ENCODE data around the gene PSMD9. TPM values are rescaled to one million over a fixed set of nuclear protein-coding genes. Genes with fewer than 3 reads are reported as not detected.
"Not testable (repeated sequence)": the region's sequence is repeated elsewhere in the genome, so short reads cannot be mapped to it uniquely, and the experiment has no call there.

PSMD9 gene
- total RNA-seq, 2 experiments from 2014 or later, result 89.2 to 142 TPM

GRCh38 chr12:121883315-121883660 lies 5.3 kb upstream of the PSMD9 start:
- ChIA-PET POLR2A (interaction anchor here (0.5 to 1.4 kb wide), 4 partner anchors 9 to 303 kb away, joined by 3 to 4 read pairs (median 4); no protein-coding TSS in a partner anchor), CTCF (ENCODE audit: unreplicated experiment) (no interaction called here)
- Histone ChIP-seq H3K79me2 (ENCODE audit: insufficient read depth, low read depth, low read length) (no peaks in the 10 kb centered on the region), H3K9me3 (ENCODE audit: low read length) (no peaks in the 10 kb centered on the region), H3K27ac (ENCODE audit: low read depth, low read length, poor library complexity, severe bottlenecking) (no peak overlapping the region), H3K4me1 (ENCODE audit: insufficient read depth, low read length, poor library complexity, severe bottlenecking) (peaks cover 10% of the 10 kb centered on the region), H3K4me2 (ENCODE audit: low read length) (no peak overlapping the region), H3K4me3 (ENCODE audit: low read depth, low read length, poor library complexity, severe bottlenecking) (no peak overlapping the region), H3K9me2 (ENCODE audit: insufficient read depth, low read length) (no peaks in the 10 kb centered on the region), H2AFZ (ENCODE audit: low read length) (no peak overlapping the region), H3K36me3 (ENCODE audit: insufficient read depth, low read length) (no peaks in the 10 kb centered on the region), H4K20me1 (ENCODE audit: insufficient read depth, low read length) (no peaks in the 10 kb centered on the region)
- intact Hi-C loops (cut with micrococcal nuclease; ENCODE audit: unreplicated experiment), result no loop called here
- BruUV-seq (replicated peaks), result no TSS peak
- DNase-seq (ENCODE audit: low spot score), result no peak
- TF ChIP-seq CTCF (conservative IDR thresholded peaks at IDR 0.05; ENCODE audit: low read length) (no peak), EZH2phosphoT487 (IDR thresholded peaks at IDR 0.05; ENCODE audit: borderline replicate concordance, low read depth, low read length) (no peak)

- peaks cover 12% of the 10 kb centered on the region for H3K79me2 ChIP-seq (ENCODE audit: insufficient read depth, low read depth, low read length)
- DNase-seq (ENCODE audit: low spot score); H3K36me3 ChIP-seq (ENCODE audit: insufficient read depth, low read length); H3K4me3 ChIP-seq (ENCODE audit: low read depth, low read length, poor library complexity, severe bottlenecking); H3K9me3 ChIP-seq (ENCODE audit: low read length); H4K20me1 ChIP-seq (ENCODE audit: insufficient read depth, low read length); H3K27ac ChIP-seq (ENCODE audit: low read depth, low read length, poor library complexity, severe bottlenecking); H2AFZ ChIP-seq (ENCODE audit: low read length); BruUV-seq (replicated peaks); CTCF ChIA-PET (ENCODE audit: unreplicated experiment); H3K9me2 ChIP-seq (ENCODE audit: insufficient read depth, low read length); H3K4me2 ChIP-seq (ENCODE audit: low read length); POLR2A ChIA-PET: not testable (repeated sequence)
- peaks cover 16% of the 10 kb centered on the region for H3K4me1 ChIP-seq (ENCODE audit: insufficient read depth, low read length, poor library complexity, severe bottlenecking)
- intact Hi-C loops (cut with micrococcal nuclease; ENCODE audit: unreplicated experiment), result loop anchor here (5.0 kb wide), 1 partner anchor 188 kb away; no protein-coding TSS in a partner anchor
These were observed 3.5 kb upstream of the PSMD9 start for GRCh38 chr12:121885129-121885528.

- intact Hi-C loops (cut with micrococcal nuclease; ENCODE audit: unreplicated experiment), result loop anchor here (1.0 to 5.0 kb wide), 4 partner anchors 49 to 191 kb away; no protein-coding TSS in a partner anchor
- no peak for DNase-seq (ENCODE audit: low spot score)
- BruUV-seq (replicated peaks), result TSS peak; percentile 98
- H3K4me2 ChIP-seq (ENCODE audit: low read length), result peak overlapping the region; percentile 90
- peak overlapping the region; percentile 86 for H3K27ac ChIP-seq (ENCODE audit: low read depth, low read length, poor library complexity, severe bottlenecking)
- H3K4me1 ChIP-seq (ENCODE audit: insufficient read depth, low read length, poor library complexity, severe bottlenecking), result peaks cover 33% of the 10 kb centered on the region
- TF ChIP-seq EZH2phosphoT487 (IDR thresholded peaks at IDR 0.05; ENCODE audit: borderline replicate concordance, low read depth, low read length) (no peak), CTCF (conservative IDR thresholded peaks at IDR 0.05; ENCODE audit: low read length) (peak; percentile 71; the same call in 1 of the 2 replicates)
- H2AFZ ChIP-seq (ENCODE audit: low read length), result peak overlapping the region; percentile 87
- H3K36me3 ChIP-seq (ENCODE audit: insufficient read depth, low read length), result peaks cover 24% of the 10 kb centered on the region
- ChIA-PET POLR2A (interaction anchor here (0.6 to 1.4 kb wide), 7 partner anchors 28 to 94 kb away, joined by 3 to 4 read pairs (median 3); partner anchors contain the start of gene RHOF), CTCF (ENCODE audit: unreplicated experiment) (interaction anchor here (0.6 to 1.3 kb wide), 4 partner anchors 84 to 96 kb away, joined by 3 to 8 read pairs (median 6); partner anchors contain the start of gene RHOF)
- no peaks in the 10 kb centered on the region for H3K9me3 ChIP-seq (ENCODE audit: low read length)
- no peaks in the 10 kb centered on the region for H4K20me1 ChIP-seq (ENCODE audit: insufficient read depth, low read length)
- no peaks in the 10 kb centered on the region for H3K9me2 ChIP-seq (ENCODE audit: insufficient read depth, low read length)
- peaks cover 40% of the 10 kb centered on the region for H3K79me2 ChIP-seq (ENCODE audit: insufficient read depth, low read depth, low read length)
- H3K4me3 ChIP-seq (ENCODE audit: low read depth, low read length, poor library complexity, severe bottlenecking), result peak overlapping the region; percentile 84
These were observed 510 bp upstream of the PSMD9 start for GRCh38 chr12:121888083-121888477.
